HepG2 (cell line): Measurements from ENCODE around the gene KIAA1191. TPM values are rescaled to one million over a fixed set of nuclear protein-coding genes. Genes with fewer than 3 reads are reported as not detected.

Experiments
- ATAC-seq: fragments of 200-7000 bp; cut with Tn5 transposase; 3 replicates; pipeline ENCODE4 v1.9.1; 2020; ENCODE audit warnings: mild to moderate bottlenecking, moderate library complexity
- BruUV-seq: library from RNA; stranded (reverse); fragments of 400-500 nt; replicated peaks from 2 replicates; lab custom pipeline; 2021; lab: Mats Ljungman, UMichigan
- CTCF ChIA-PET: fragments of 300-600 bp; formaldehyde crosslinking; extraction: SDS; loops from one replicate; lab custom pipeline; 2021; ENCODE audit warnings: low total read pairs, inconsistent platforms, low intra/inter-chr PET ratio; lab: Yijun Ruan, JAX
- POLR2A ChIA-PET: fragments of 350-600 bp; sonication (Branson Sonifier 250); formaldehyde crosslinking; loops from one replicate; lab custom pipeline; 2020; ENCODE audit warnings: antibody characterized with exemption, inconsistent platforms; lab: Yijun Ruan, JAX
- DNase-seq: peaks from one replicate; pipeline ENCODE4 v3.0.0-alpha.2; 2015; ENCODE audit warnings: low spot score
- FAIRE-seq: peaks from 3 replicates; lab custom pipeline; 2011; peaks lifted over from hg19 to GRCh38; lab: Jason Lieb, UNC
- H2AFZ ChIP-seq: one replicate; pipeline ENCODE4 v1.6.1; 2011; ENCODE audit warnings: low read length, inconsistent platforms
- H3K27ac ChIP-seq: fragments of 300-600 bp; 3 replicates; pipeline ENCODE4 v1.8.0; 2011; ENCODE audit warnings: mixed run types, mild to moderate bottlenecking, mixed read lengths, low read length, inconsistent platforms; ENCODE audit not compliant: insufficient read depth; ENCODE audit errors: extremely low read length
- H3K27me3 ChIP-seq, 2 experiments: fragments of 200-600 bp in 1 of 2; 2 replicates in 1 of 2; 3 replicates in 1 of 2; pipeline versions ENCODE4 v1.6.0 to v1.8.0; 2011; ENCODE audit warnings: low read length in 2 of 2, mild to moderate bottlenecking in 2 of 2, moderate library complexity in 2 of 2, inconsistent platforms in 1 of 2; ENCODE audit not compliant: insufficient read depth in 2 of 2, control insufficient read depth in 1 of 2
- H3K36me3 ChIP-seq, 2 experiments: fragments of 200-600 bp in 1 of 2; replicated peaks in 1 of 2; 2 replicates in 1 of 2; 3 replicates in 1 of 2; pipeline versions ENCODE4 v1.5.1 to v1.8.0; 2011; ENCODE audit warnings: low read length in 2 of 2, inconsistent platforms in 1 of 2; ENCODE audit not compliant: insufficient read depth in 2 of 2, control insufficient read depth in 1 of 2
- H3K4me1 ChIP-seq: 2 replicates; pipeline ENCODE4 v1.5.1; 2012; ENCODE audit warnings: low read length, inconsistent platforms; ENCODE audit not compliant: insufficient read depth
- H3K4me2 ChIP-seq: 2 replicates; pipeline ENCODE4 v1.6.0; 2011; ENCODE audit warnings: low read depth, low read length, inconsistent platforms
- H3K4me3 ChIP-seq, 3 experiments: fragments of 200-600 bp in 1 of 3; sonication (generic), shearing (Covaris generic) in 1 of 3; replicated peaks in 1 of 3; 2 replicates each; pipeline ENCODE4 v1.5.1; 2011 to 2016; ENCODE audit warnings: low read length in 3 of 3, inconsistent platforms in 2 of 3, low read depth in 2 of 3, mild to moderate bottlenecking in 2 of 3, control low read depth in 1 of 3, mixed read lengths in 1 of 3; ENCODE audit not compliant: insufficient read depth in 1 of 3
- H3K79me2 ChIP-seq: one replicate; pipeline ENCODE4 v1.6.1; 2011; ENCODE audit warnings: low read length, inconsistent platforms; ENCODE audit not compliant: insufficient read depth
- H3K9ac ChIP-seq: 2 replicates; pipeline ENCODE4 v1.6.0; 2011; ENCODE audit warnings: mild to moderate bottlenecking, low read depth, low read length, inconsistent platforms; ENCODE audit not compliant: insufficient read depth
- H3K9me3 ChIP-seq: 2 replicates; pipeline ENCODE4 v1.5.1; 2012; ENCODE audit warnings: mild to moderate bottlenecking, low read length
- H4K20me1 ChIP-seq: 2 replicates; pipeline ENCODE4 v1.6.0; 2011; ENCODE audit warnings: inconsistent platforms, mild to moderate bottlenecking, low read length, moderate library complexity; ENCODE audit not compliant: insufficient read depth
- CHD4 ChIP-seq: fragments of 200-600 bp; sonication (generic); IDR thresholded peaks from 2 replicates; pipeline ENCODE4 v1.7.0; 2017; ENCODE audit warnings: mild to moderate bottlenecking, low read length, borderline replicate concordance
- HMG20A ChIP-seq: IDR thresholded peaks from 2 replicates; pipeline ENCODE4 v1.6.1; 2016; ENCODE audit warnings: borderline replicate concordance
- KDM3A ChIP-seq: IDR thresholded peaks from 2 replicates; pipeline ENCODE4 v1.6.1; 2018; ENCODE audit warnings: low read depth, missing compliant biosample characterization
- MED8 ChIP-seq: sonication (generic); formaldehyde crosslinking; IDR thresholded peaks from 2 replicates; pipeline ENCODE4 v1.8.1; 2023; ENCODE audit warnings: mild to moderate bottlenecking, missing genetic modification reagents; ENCODE audit not compliant: insufficient replicate concordance
- NBN ChIP-seq: fragments of 450-650 bp; conservative IDR thresholded peaks from 2 replicates; pipeline ENCODE4 v1.6.1; 2017
- NFKB2 ChIP-seq: sonication (generic); formaldehyde crosslinking; IDR thresholded peaks from 2 replicates; pipeline ENCODE4 v1.4.0; 2020; ENCODE audit warnings: missing genetic modification reagents, borderline replicate concordance
- NFRKB ChIP-seq: fragments of 450-650 bp; IDR thresholded peaks from 2 replicates; pipeline ENCODE4 v1.6.1; 2017
- PLRG1 ChIP-seq: fragments of 450-650 bp; conservative IDR thresholded peaks from 2 replicates; pipeline ENCODE4 v1.6.1; 2016
- RORA ChIP-seq: sonication (generic); formaldehyde crosslinking; IDR thresholded peaks from 2 replicates; pipeline ENCODE4 v1.5.0; 2020; ENCODE audit warnings: mild to moderate bottlenecking, missing genetic modification reagents, moderate library complexity
- SCMH1 ChIP-seq: sonication (generic); formaldehyde crosslinking; IDR thresholded peaks from 2 replicates; pipeline ENCODE4 v1.9.0; 2021; ENCODE audit warnings: missing genetic modification reagents, mild to moderate bottlenecking, borderline replicate concordance
- SMARCE1 ChIP-seq: fragments of 450-650 bp; IDR thresholded peaks from 2 replicates; pipeline ENCODE4 v1.6.1; 2017; ENCODE audit warnings: borderline replicate concordance
- SYNCRIP ChIP-seq: fragments of 200-400 bp; formaldehyde crosslinking; IDR thresholded peaks from 2 replicates; pipeline ENCODE4 v1.6.1; 2018; ENCODE audit warnings: mild to moderate bottlenecking, low read depth, low read length; ENCODE audit not compliant: insufficient read depth
- ZNF292 ChIP-seq: sonication (generic); formaldehyde crosslinking; IDR thresholded peaks from 2 replicates; pipeline ENCODE4 v1.8.1; 2022; ENCODE audit warnings: mild to moderate bottlenecking, low read depth, missing genetic modification reagents, borderline replicate concordance
- ZNF598 ChIP-seq: sonication (generic); formaldehyde crosslinking; IDR thresholded peaks from 2 replicates; pipeline ENCODE4 v1.5.1; 2020; ENCODE audit warnings: mild to moderate bottlenecking, missing genetic modification reagents, borderline replicate concordance
- ZSCAN9 ChIP-seq: IDR thresholded peaks from 2 replicates; pipeline ENCODE4 v1.6.1; 2016; ENCODE audit warnings: borderline replicate concordance
- WGBS: methylation state at CpG from one replicate; pipeline ENCODE4 v1.1.6; 2017; ENCODE audit warnings: low lambda C conversion rate; 5-methylcytosine and 5-hydroxymethylcytosine counted together
- in situ Hi-C: cut with HindIII; loops from 2 replicates; pipeline ENCODE4 v1.10.0; 2017; ENCODE audit warnings: low pct_unique_long_range_greater_than_20kb; ENCODE audit not compliant: extremely low pct_ligation_motif_present
- intact Hi-C: fragments of 100-400 bp; cut with micrococcal nuclease; formaldehyde crosslinking; loops from one replicate; pipeline ENCODE4 v1.10.0; 2022; ENCODE audit not compliant: unreplicated experiment
- polyA plus RNA-seq, 8 experiments: library from polyadenylated mRNA; depleted of rRNA in 3 of 8; stranded (reverse) in 7 of 8; unstranded in 1 of 8; fragments of >200 nt; fragmentation: Illumina TruSeq in 4 of 8; extraction: Trizol in 4 of 8; gene quantifications; 2 replicates each; pipeline versions ENCODE4 v1.2.1 to v1.2.3, GENCODE V29; 2011 to 2016; ENCODE audit warnings: low read depth in 4 of 8, missing spikeins in 1 of 8, mixed read lengths in 1 of 8; ENCODE audit not compliant: insufficient read depth in 1 of 8
- total RNA-seq, 5 experiments: library from RNA; depleted of rRNA; stranded (reverse); fragments of >200 nt; fragmentation: Illumina TruSeq; extraction: Trizol; gene quantifications; 2 replicates each; pipeline ENCODE4 v1.2.3, GENCODE V29; 2016; ENCODE audit warnings: low read depth in 1 of 5
- TF ChIP-seq, protein P1 (sequence below): sonication (generic); formaldehyde crosslinking; IDR thresholded peaks from 2 replicates; pipeline ENCODE4 v1.5.0; 2020; ENCODE audit warnings: mild to moderate bottlenecking, missing genetic modification reagents, borderline replicate concordance
- TF ChIP-seq, protein P2 (sequence below): sonication (generic); formaldehyde crosslinking; IDR thresholded peaks from 2 replicates; pipeline ENCODE4 v1.9.0; 2022; ENCODE audit warnings: missing genetic modification reagents, mild to moderate bottlenecking, borderline replicate concordance

Gene KIAA1191
- total and polyA plus RNA-seq, 2 of the 13 experiments (the other 11 are each of a cell fraction or from before 2014, with no cell fraction given), result 63.6 to 103 TPM

DNA sequence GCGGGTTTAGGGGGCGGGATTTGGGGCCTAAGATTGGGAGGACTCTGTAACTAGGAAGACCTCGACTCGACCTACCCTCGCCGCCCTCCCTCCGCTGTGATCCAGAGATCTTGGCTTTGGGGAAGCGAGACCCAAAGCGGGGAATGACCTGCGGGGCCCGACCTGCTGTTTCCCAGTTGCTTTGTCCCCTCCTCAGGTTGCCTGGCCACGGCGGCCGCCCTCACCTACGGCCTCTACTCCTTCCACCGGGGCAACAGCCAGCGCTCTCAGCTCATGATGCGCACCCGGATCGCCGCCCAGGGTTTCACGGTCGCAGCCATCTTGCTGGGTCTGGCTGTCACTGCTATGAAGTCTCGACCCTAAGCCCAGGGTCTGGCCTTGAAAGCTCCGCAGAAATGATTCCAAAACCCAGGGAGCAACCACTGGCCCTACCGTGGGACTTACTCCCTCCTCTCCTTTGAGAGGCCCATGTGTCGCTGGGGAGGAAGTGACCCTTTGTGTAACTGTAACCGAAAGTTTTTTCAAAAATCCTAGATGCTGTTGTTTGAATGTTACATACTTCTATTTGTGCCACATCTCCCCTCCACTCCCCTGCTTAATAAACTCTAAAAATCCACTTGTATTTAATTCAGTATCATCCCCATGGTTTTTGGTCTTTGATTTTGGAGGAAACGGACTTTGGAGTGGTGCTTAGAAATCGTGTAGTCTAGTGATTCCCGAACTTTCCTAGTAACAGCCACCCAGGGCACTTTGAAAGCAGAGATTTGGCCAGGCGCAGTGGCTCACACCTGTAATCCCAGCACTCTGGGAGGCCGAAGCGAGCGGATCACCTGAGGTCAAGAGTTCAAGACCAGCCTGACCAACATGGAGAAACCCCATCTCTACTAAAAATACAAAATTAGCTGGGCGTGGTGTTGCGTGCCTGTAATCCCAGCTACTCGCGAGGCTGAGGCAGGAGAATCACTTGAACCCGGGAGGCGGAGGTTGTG is 27.9 kb upstream of the KIAA1191 start (continued):
- no peak for TF ChIP-seq ZNF598 (CRISPR knock-in tag)
- TF ChIP-seq MED8 (CRISPR knock-in tag), result no peak
- no peak for TF ChIP-seq HMG20A (CRISPR knock-in tag)
- TF ChIP-seq KDM3A, result 0 out of 2 replicates have a peak, but pooled peaks have one; percentile 10
- TF ChIP-seq SMARCE1, result no peak
- TF ChIP-seq NFKB2 (CRISPR knock-in tag), result no peak; the same call in 1 of the 2 replicates
- TF ChIP-seq PLRG1, result no peak
- no peak for TF ChIP-seq CHD4
- no peak for TF ChIP-seq NBN
- peak; percentile 12; the same call in 1 of the 2 replicates for TF ChIP-seq ZSCAN9

DNA sequence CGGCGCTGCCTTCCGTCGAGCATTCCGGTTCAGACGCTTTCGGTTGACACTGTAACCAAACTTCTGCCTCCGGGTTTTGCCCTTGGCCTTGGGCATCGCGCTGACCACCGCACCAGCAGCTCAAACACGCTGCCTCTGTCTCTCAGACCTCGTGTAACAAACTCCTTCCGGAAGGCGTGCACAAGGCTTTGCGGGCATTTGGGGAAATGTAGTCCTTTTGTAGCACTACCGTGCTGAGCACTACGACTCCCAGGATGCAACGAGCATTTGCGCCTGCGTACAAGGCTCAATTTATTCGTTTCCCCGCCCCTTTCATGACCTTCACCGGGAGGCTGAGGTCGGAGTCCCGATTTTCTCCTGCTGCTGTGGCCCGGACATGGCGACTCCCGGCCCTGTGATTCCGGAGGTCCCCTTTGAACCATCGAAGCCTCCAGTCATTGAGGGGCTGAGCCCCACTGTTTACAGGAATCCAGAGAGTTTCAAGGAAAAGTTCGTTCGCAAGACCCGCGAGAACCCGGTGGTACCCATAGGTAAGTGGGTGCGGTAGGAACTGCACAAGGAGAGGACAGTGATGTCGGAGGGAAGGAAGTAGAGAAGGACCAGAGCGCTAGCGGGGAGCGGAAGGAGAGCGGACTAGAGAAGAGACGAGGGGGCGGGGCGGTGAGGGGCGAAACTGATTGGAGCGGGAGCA is 27.0 kb upstream of the KIAA1191 start, which contains the start of the genes HIGD2A and NOP16:
Gene HIGD2A (plus strand): TSS at position 308 of the 691 bp plus-strand sequence. CDS start 69 bp downstream, at position 377.
Gene NOP16 (minus strand): TSS at position 155 of the 691 bp plus-strand sequence. CDS start 59 bp downstream, at position 96.
- DNase-seq (peak; percentile 98), FAIRE-seq (peak; percentile 99), ATAC-seq (peak; percentile 90)
- no peaks in the 10 kb centered on the region; a peak in 1 of 5 replicates for H3K27me3 ChIP-seq
- H3K9me3 ChIP-seq, result no peaks in the 10 kb centered on the region
- peak within 1 kb of the TSS; percentile 89 for H3K4me2 ChIP-seq
- in situ Hi-C loops (no loop called here), intact Hi-C loops (loop anchor here (1.0 kb wide), 1 partner anchor 16 kb away; no protein-coding TSS in a partner anchor)
- ChIA-PET CTCF (no interaction called here), POLR2A (interaction anchor here (0.7 to 2.3 kb wide), 11 partner anchors 12 to 160 kb away, joined by 3 to 31 read pairs (median 4); partner anchors contain the start of genes CDHR2, KIAA1191 and RNF44)
- WGBS, result 0% methylated on average over 30 of the region's 47 CpGs
- H3K9ac ChIP-seq, result peak within 1 kb of the TSS; percentile 97
- peaks cover 6 to 33% of the 10 kb centered on the region in 2 experiments for H3K36me3 ChIP-seq
- H4K20me1 ChIP-seq, result peaks cover 11% of the 10 kb centered on the region; the same call in 1 of the 2 replicates
- H3K27ac ChIP-seq, result peak within 1 kb of the TSS; percentile 99
- H3K4me1 ChIP-seq, result peaks cover 31% of the 10 kb centered on the region
- BruUV-seq, result no TSS peak
- peak within 1 kb of the TSS; percentile 85 for H2AFZ ChIP-seq
- H3K79me2 ChIP-seq, result peaks cover 42% of the 10 kb centered on the region
- peak within 1 kb of the TSS; percentile 71 to 93 (median 92) for H3K4me3 ChIP-seq
- TF ChIP-seq, protein P1, sequence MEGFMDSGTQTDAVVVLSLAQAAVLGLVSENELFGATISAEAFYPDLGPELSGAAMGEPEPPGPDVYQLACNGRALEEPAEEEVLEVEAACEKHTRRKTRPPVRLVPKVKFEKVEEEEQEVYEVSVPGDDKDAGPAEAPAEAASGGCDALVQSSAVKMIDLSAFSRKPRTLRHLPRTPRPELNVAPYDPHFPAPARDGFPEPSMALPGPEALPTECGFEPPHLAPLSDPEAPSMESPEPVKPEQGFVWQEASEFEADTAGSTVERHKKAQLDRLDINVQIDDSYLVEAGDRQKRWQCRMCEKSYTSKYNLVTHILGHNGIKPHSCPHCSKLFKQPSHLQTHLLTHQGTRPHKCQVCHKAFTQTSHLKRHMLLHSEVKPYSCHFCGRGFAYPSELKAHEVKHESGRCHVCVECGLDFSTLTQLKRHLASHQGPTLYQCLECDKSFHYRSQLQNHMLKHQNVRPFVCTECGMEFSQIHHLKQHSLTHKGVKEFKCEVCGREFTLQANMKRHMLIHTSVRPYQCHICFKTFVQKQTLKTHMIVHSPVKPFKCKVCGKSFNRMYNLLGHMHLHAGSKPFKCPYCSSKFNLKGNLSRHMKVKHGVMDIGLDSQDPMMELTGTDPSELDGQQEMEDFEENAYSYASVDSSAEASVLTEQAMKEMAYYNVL (CRISPR knock-in tag), result no peak; the same call in 1 of the 2 replicates
- TF ChIP-seq NFRKB (no peak; the same call in 1 of the 2 replicates), ZNF598 (CRISPR knock-in tag) (peak; percentile 59; the same call in 1 of the 2 replicates), ZNF292 (CRISPR knock-in tag) (no peak), RORA (CRISPR knock-in tag) (no peak), SYNCRIP (no peak), SCMH1 (CRISPR knock-in tag) (no peak)
- TF ChIP-seq, protein P2, sequence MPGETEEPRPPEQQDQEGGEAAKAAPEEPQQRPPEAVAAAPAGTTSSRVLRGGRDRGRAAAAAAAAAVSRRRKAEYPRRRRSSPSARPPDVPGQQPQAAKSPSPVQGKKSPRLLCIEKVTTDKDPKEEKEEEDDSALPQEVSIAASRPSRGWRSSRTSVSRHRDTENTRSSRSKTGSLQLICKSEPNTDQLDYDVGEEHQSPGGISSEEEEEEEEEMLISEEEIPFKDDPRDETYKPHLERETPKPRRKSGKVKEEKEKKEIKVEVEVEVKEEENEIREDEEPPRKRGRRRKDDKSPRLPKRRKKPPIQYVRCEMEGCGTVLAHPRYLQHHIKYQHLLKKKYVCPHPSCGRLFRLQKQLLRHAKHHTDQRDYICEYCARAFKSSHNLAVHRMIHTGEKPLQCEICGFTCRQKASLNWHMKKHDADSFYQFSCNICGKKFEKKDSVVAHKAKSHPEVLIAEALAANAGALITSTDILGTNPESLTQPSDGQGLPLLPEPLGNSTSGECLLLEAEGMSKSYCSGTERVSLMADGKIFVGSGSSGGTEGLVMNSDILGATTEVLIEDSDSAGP (CRISPR knock-in tag), result peak; percentile 86
